H1 (cell line): Measurements from ENCODE around the gene NDFIP2.

ENCODE experiments used
- EGR1 ChIP-seq: IDR thresholded peaks from 2 replicates; pipeline ENCODE4 v1.6.1; 2011; ENCODE audit warnings: low read depth, low read length, borderline replicate concordance
- EZH2 ChIP-seq: fragments of 200-600 bp; sonication (generic); IDR thresholded peaks from 2 replicates; pipeline ENCODE4 v1.7.1; 2012; ENCODE audit warnings: low read depth, mild to moderate bottlenecking, moderate library complexity, low read length, inconsistent platforms; ENCODE audit not compliant: severe bottlenecking
- JUND ChIP-seq: IDR thresholded peaks from 2 replicates; pipeline ENCODE4 v1.6.1; 2011; ENCODE audit warnings: mild to moderate bottlenecking, improper control_type of control experiment, low read length
- POLR2A ChIP-seq, 2 experiments: IDR thresholded peaks; 1 replicate in 1 of 2; 2 replicates in 1 of 2; pipeline ENCODE4 v1.6.1; 2011; ENCODE audit warnings: low read depth in 2 of 2, low read length in 2 of 2, mild to moderate bottlenecking in 2 of 2; ENCODE audit errors: control extremely low read depth in 1 of 2
- POLR2AphosphoS5 ChIP-seq: IDR thresholded peaks from 2 replicates; pipeline ENCODE4 v1.6.1; 2011; ENCODE audit warnings: low read depth, low read length
- RAD21 ChIP-seq, 2 experiments: IDR thresholded peaks in 1 of 2; conservative IDR thresholded peaks in 1 of 2; 2 replicates each; pipeline ENCODE4 v1.6.1; 2011; ENCODE audit warnings: low read depth in 2 of 2, low read length in 2 of 2, improper control_type of control experiment in 1 of 2, inconsistent platforms in 1 of 2, mild to moderate bottlenecking in 1 of 2, moderate library complexity in 1 of 2
- TAF1 ChIP-seq: IDR thresholded peaks from 2 replicates; pipeline ENCODE4 v1.6.1; 2011; ENCODE audit warnings: mild to moderate bottlenecking, low read depth, low read length
- TBP ChIP-seq: IDR thresholded peaks from 2 replicates; pipeline ENCODE4 v1.6.1; 2011; ENCODE audit warnings: low read depth, low read length, improper control_type of control experiment
- ZNF274 ChIP-seq: IDR thresholded peaks from 2 replicates; pipeline ENCODE4 v1.7.0; 2012; ENCODE audit warnings: low read length, borderline replicate concordance; ENCODE audit errors: extremely low read depth
- TF ChIP-seq, protein P1 (sequence below): fragments of 300-600 bp; sonication (generic); IDR thresholded peaks from 2 replicates; pipeline ENCODE4 v1.7.1; 2012; ENCODE audit warnings: low read length, moderate library complexity, mild to moderate bottlenecking, inconsistent platforms; ENCODE audit not compliant: insufficient replicate concordance
- TF ChIP-seq, protein P2 (sequence below), 3 experiments: IDR thresholded peaks; 1 replicate in 2 of 3; 2 replicates in 1 of 3; pipeline versions ENCODE4 v1.5.1 to v1.6.1; 2011; ENCODE audit warnings: low read length in 3 of 3, mild to moderate bottlenecking in 3 of 3, inconsistent platforms in 2 of 3, low read depth in 1 of 3, moderate library complexity in 1 of 3; ENCODE audit not compliant: insufficient read depth in 1 of 3; ENCODE audit errors: control extremely low read depth in 1 of 3

GRCh38 chr13:79485014-79485811 is 4.3 kb downstream of the NDFIP2 start:
- TF ChIP-seq POLR2A (IDR thresholded peaks at IDR 0.05; ENCODE audit: control extremely low read depth in 1 of 2, low read depth in 2 of 2, low read length in 2 of 2) (no peak), EZH2 (no peak), EGR1 (no peak), JUND (no peak), RAD21 (IDR thresholded peaks at IDR 0.05 in 1 of 2, conservative IDR thresholded peaks at IDR 0.05 in 1 of 2; ENCODE audit: low read depth in 2 of 2, low read length in 2 of 2) (no peak), POLR2AphosphoS5 (no peak), TAF1 (no peak), TBP (no peak), ZNF274 (no peak)
- TF ChIP-seq, protein P1, sequence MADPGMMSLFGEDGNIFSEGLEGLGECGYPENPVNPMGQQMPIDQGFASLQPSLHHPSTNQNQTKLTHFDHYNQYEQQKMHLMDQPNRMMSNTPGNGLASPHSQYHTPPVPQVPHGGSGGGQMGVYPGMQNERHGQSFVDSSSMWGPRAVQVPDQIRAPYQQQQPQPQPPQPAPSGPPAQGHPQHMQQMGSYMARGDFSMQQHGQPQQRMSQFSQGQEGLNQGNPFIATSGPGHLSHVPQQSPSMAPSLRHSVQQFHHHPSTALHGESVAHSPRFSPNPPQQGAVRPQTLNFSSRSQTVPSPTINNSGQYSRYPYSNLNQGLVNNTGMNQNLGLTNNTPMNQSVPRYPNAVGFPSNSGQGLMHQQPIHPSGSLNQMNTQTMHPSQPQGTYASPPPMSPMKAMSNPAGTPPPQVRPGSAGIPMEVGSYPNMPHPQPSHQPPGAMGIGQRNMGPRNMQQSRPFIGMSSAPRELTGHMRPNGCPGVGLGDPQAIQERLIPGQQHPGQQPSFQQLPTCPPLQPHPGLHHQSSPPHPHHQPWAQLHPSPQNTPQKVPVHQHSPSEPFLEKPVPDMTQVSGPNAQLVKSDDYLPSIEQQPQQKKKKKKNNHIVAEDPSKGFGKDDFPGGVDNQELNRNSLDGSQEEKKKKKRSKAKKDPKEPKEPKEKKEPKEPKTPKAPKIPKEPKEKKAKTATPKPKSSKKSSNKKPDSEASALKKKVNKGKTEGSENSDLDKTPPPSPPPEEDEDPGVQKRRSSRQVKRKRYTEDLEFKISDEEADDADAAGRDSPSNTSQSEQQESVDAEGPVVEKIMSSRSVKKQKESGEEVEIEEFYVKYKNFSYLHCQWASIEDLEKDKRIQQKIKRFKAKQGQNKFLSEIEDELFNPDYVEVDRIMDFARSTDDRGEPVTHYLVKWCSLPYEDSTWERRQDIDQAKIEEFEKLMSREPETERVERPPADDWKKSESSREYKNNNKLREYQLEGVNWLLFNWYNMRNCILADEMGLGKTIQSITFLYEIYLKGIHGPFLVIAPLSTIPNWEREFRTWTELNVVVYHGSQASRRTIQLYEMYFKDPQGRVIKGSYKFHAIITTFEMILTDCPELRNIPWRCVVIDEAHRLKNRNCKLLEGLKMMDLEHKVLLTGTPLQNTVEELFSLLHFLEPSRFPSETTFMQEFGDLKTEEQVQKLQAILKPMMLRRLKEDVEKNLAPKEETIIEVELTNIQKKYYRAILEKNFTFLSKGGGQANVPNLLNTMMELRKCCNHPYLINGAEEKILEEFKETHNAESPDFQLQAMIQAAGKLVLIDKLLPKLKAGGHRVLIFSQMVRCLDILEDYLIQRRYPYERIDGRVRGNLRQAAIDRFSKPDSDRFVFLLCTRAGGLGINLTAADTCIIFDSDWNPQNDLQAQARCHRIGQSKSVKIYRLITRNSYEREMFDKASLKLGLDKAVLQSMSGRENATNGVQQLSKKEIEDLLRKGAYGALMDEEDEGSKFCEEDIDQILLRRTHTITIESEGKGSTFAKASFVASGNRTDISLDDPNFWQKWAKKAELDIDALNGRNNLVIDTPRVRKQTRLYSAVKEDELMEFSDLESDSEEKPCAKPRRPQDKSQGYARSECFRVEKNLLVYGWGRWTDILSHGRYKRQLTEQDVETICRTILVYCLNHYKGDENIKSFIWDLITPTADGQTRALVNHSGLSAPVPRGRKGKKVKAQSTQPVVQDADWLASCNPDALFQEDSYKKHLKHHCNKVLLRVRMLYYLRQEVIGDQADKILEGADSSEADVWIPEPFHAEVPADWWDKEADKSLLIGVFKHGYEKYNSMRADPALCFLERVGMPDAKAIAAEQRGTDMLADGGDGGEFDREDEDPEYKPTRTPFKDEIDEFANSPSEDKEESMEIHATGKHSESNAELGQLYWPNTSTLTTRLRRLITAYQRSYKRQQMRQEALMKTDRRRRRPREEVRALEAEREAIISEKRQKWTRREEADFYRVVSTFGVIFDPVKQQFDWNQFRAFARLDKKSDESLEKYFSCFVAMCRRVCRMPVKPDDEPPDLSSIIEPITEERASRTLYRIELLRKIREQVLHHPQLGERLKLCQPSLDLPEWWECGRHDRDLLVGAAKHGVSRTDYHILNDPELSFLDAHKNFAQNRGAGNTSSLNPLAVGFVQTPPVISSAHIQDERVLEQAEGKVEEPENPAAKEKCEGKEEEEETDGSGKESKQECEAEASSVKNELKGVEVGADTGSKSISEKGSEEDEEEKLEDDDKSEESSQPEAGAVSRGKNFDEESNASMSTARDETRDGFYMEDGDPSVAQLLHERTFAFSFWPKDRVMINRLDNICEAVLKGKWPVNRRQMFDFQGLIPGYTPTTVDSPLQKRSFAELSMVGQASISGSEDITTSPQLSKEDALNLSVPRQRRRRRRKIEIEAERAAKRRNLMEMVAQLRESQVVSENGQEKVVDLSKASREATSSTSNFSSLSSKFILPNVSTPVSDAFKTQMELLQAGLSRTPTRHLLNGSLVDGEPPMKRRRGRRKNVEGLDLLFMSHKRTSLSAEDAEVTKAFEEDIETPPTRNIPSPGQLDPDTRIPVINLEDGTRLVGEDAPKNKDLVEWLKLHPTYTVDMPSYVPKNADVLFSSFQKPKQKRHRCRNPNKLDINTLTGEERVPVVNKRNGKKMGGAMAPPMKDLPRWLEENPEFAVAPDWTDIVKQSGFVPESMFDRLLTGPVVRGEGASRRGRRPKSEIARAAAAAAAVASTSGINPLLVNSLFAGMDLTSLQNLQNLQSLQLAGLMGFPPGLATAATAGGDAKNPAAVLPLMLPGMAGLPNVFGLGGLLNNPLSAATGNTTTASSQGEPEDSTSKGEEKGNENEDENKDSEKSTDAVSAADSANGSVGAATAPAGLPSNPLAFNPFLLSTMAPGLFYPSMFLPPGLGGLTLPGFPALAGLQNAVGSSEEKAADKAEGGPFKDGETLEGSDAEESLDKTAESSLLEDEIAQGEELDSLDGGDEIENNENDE: no peak
- TF ChIP-seq, protein P2, sequence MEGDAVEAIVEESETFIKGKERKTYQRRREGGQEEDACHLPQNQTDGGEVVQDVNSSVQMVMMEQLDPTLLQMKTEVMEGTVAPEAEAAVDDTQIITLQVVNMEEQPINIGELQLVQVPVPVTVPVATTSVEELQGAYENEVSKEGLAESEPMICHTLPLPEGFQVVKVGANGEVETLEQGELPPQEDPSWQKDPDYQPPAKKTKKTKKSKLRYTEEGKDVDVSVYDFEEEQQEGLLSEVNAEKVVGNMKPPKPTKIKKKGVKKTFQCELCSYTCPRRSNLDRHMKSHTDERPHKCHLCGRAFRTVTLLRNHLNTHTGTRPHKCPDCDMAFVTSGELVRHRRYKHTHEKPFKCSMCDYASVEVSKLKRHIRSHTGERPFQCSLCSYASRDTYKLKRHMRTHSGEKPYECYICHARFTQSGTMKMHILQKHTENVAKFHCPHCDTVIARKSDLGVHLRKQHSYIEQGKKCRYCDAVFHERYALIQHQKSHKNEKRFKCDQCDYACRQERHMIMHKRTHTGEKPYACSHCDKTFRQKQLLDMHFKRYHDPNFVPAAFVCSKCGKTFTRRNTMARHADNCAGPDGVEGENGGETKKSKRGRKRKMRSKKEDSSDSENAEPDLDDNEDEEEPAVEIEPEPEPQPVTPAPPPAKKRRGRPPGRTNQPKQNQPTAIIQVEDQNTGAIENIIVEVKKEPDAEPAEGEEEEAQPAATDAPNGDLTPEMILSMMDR (IDR thresholded peaks at IDR 0.05; ENCODE audit: control extremely low read depth in 1 of 3, insufficient read depth in 1 of 3, low read depth in 1 of 3, low read length in 3 of 3): no peak
